ENCODE measurements around the gene ATP2B2. TPM values are rescaled to one million over a fixed set of nuclear protein-coding genes. Genes with fewer than 3 reads are reported as not detected.

The ATP2B2 gene
- total and polyA plus RNA-seq, 9 of the 15 experiments (the other 6 are each of a cell fraction or from before 2014, with no cell fraction given) = 0.06 TPM; not detected in 8

- FAIRE-seq = no peak
Observed at GRCh38 chr3:10467204-10467603, 38.2 kb downstream of the ATP2B2 start.

More at GRCh38 chr3:10467204-10467603, 38.2 kb downstream of the ATP2B2 start:
- Histone ChIP-seq H3K79me2 (ENCODE audit: control insufficient read depth, insufficient read depth, low read length) (no peaks in the 10 kb centered on the region), H3K27ac (ENCODE audit: extremely low read depth, low read depth, low read length) (no peak overlapping the region), H3K9ac (ENCODE audit: insufficient read depth in 1 of 2, low read depth in 2 of 2, low read length in 2 of 2) (no peak overlapping the region), H3K36me3 (ENCODE audit: control insufficient read depth, insufficient read depth, low read length) (no peaks in the 10 kb centered on the region), H3K4me1 (replicated peaks in 1 of 2; ENCODE audit: control insufficient read depth in 2 of 2, insufficient read depth in 2 of 2, low read length in 2 of 2) (peaks cover 0 to 5% of the 10 kb centered on the region in 2 experiments; a peak in 1 of 5 replicates), H3K4me2 (ENCODE audit: insufficient read depth, low read length) (no peak overlapping the region), H3K4me3 (no peak overlapping the region), H3K9me1 (ENCODE audit: control insufficient read depth, insufficient read depth, low read length) (no peaks in the 10 kb centered on the region), H3K27me3 (ENCODE audit: control insufficient read depth in 2 of 2, insufficient read depth in 2 of 2, low read length in 2 of 2) (peaks cover 11 to 51% of the 10 kb centered on the region in 2 experiments; a peak in 4 of 5 replicates), H4K20me1 (replicated peaks; ENCODE audit: control insufficient read depth, insufficient read depth, low read length) (peaks cover 10% of the 10 kb centered on the region; the same call in 1 of the 2 replicates), H2AFZ (ENCODE audit: low read depth, low read length) (no peak overlapping the region), H3K9me3 (replicated peaks; ENCODE audit: control insufficient read depth, insufficient read depth, low read depth, low read length) (no peaks in the 10 kb centered on the region)
- intact Hi-C loops (cut with micrococcal nuclease) (no loop called here), in situ Hi-C loops (cut with MboI) (no loop called here)
- ChIA-PET POLR2A (interaction anchor here (0.6 to 1.0 kb wide), 2 partner anchors 40 to 1112 kb away, joined by 3 to 4 read pairs; no protein-coding TSS in a partner anchor), CTCF (ENCODE audit: low intra/inter-chr PET ratio) (no interaction called here)
- DNase-seq (ENCODE audit: extremely low read depth in 1 of 4, low spot score in 3 of 4) (no peak), ATAC-seq (no peak)
- 4% methylated on average over 5 of the region's 5 CpGs for WGBS (ENCODE audit: insufficient coverage, low coverage, missing lambda C conversion rate)
- TF ChIP-seq CBX2 (IDR thresholded peaks at IDR 0.05; ENCODE audit: insufficient read depth, low read length, poor library complexity, severe bottlenecking) (no peak), ZNF507 (tag; conservative IDR thresholded peaks at IDR 0.05) (no peak), EZH2 (IDR thresholded peaks at IDR 0.05; ENCODE audit: borderline replicate concordance, low read depth, low read length) (no peak), ETV5 (CRISPR knock-in tag; IDR thresholded peaks at IDR 0.05; ENCODE audit: low read depth) (no peak), ZBTB8A (IDR thresholded peaks at IDR 0.05; ENCODE audit: partially characterized antibody) (no peak), MCM7 (IDR thresholded peaks at IDR 0.05) (no peak), SRSF1 (IDR thresholded peaks at IDR 0.05; ENCODE audit: low read depth, low read length) (no peak), FOXJ3 (CRISPR knock-in tag; IDR thresholded peaks at IDR 0.05) (no peak), NR2C2 (CRISPR knock-in tag; IDR thresholded peaks at IDR 0.05) (no peak), NR2C2 (tag; IDR thresholded peaks at IDR 0.05) (no peak), JUNB (CRISPR knock-in tag; conservative IDR thresholded peaks at IDR 0.05) (no peak), LARP7 (IDR thresholded peaks at IDR 0.05) (no peak), HINFP (tag; conservative IDR thresholded peaks at IDR 0.05; ENCODE audit: low read depth) (no peak), MED1 (CRISPR knock-in tag; IDR thresholded peaks at IDR 0.05; ENCODE audit: borderline replicate concordance) (no peak), CTCF (IDR thresholded peaks at IDR 0.05 in 2 of 3, conservative IDR thresholded peaks at IDR 0.05 in 1 of 3; ENCODE audit: insufficient read depth in 2 of 3, low read depth in 1 of 3, low read length in 3 of 3) (no peak)
- no TSS peak for BruUV-seq (replicated peaks)
